Measurements from ENCODE around the gene KHK.

- TF ChIP-seq CTCF (IDR thresholded peaks at IDR 0.05) (no peak), JUND (IDR thresholded peaks at IDR 0.05) (no peak), RAD21 (IDR thresholded peaks at IDR 0.05; ENCODE audit: low read length) (no peak), YY1 (IDR thresholded peaks at IDR 0.05; ENCODE audit: low read depth) (no peak), SIN3A (IDR thresholded peaks at IDR 0.05; ENCODE audit: borderline replicate concordance, low read depth, low read length) (no peak)
Measured at GRCh38 chr2:27125104-27125503, 38.5 kb downstream of the KHK start.

All from SK-N-SH (cell line).